ENCODE data around the gene CEP95.

- TF ChIP-seq EZH2 (IDR thresholded peaks at IDR 0.05) (no peak), POLR2AphosphoS5 (IDR thresholded peaks at IDR 0.05; ENCODE audit: borderline replicate concordance, low read depth, low read length) (no peak), FOXP2 (optimal IDR thresholded peaks at IDR 0.05; ENCODE audit: control extremely low read depth, extremely low read length, insufficient read depth) (no peak)
These were observed 9.1 kb downstream of the CEP95 start for GRCh38 chr17:64515829-64516228.

Data from SK-N-MC (cell line).